ENCODE data around the gene RILP.
"Not testable (repeated sequence)": the region's sequence is repeated elsewhere in the genome, so short reads cannot be mapped to it uniquely, and the experiment has no call there.

RILP gene

GRCh38 chr17:1673041-1673785, 23.5 kb upstream of the RILP start (continued):
- TF ChIP-seq CREB5 (CRISPR knock-in tag; IDR thresholded peaks at IDR 0.05; ENCODE audit: low read depth) (no peak), CSDC2 (CRISPR knock-in tag; IDR thresholded peaks at IDR 0.05) (no peak)

- not testable (repeated sequence) for ATAC-seq
Measured at GRCh38 chr17:1663934-1664333, 14.3 kb upstream of the RILP start.

- ATAC-seq, result no peak
- no peak for TF ChIP-seq TOX (CRISPR knock-in tag; IDR thresholded peaks at IDR 0.05; ENCODE audit: borderline replicate concordance)
- TF ChIP-seq ESRRG (CRISPR knock-in tag; IDR thresholded peaks at IDR 0.05), result no peak
Measured at GRCh38 chr17:1661045-1661444, 11.4 kb upstream of the RILP start.

- ATAC-seq, result no peak
- TF ChIP-seq TOX (CRISPR knock-in tag; IDR thresholded peaks at IDR 0.05; ENCODE audit: borderline replicate concordance) (no peak), SNAI2 (CRISPR knock-in tag; IDR thresholded peaks at IDR 0.05) (no peak), PPARA (CRISPR knock-in tag; IDR thresholded peaks at IDR 0.05; ENCODE audit: borderline replicate concordance) (no peak), GLIS3 (CRISPR knock-in tag; IDR thresholded peaks at IDR 0.05) (no peak), OSR1 (CRISPR knock-in tag; IDR thresholded peaks at IDR 0.05) (no peak), TCF4 (CRISPR knock-in tag; IDR thresholded peaks at IDR 0.05; ENCODE audit: borderline replicate concordance) (no peak), ISL1 (CRISPR knock-in tag; IDR thresholded peaks at IDR 0.05) (no peak), TSHZ2 (CRISPR knock-in tag; IDR thresholded peaks at IDR 0.05) (no peak), ESRRG (CRISPR knock-in tag; IDR thresholded peaks at IDR 0.05) (no peak), CSRNP3 (CRISPR knock-in tag; IDR thresholded peaks at IDR 0.05) (no peak), ZNF8 (CRISPR knock-in tag; IDR thresholded peaks at IDR 0.05) (no peak), ZNF70 (CRISPR knock-in tag; IDR thresholded peaks at IDR 0.05) (no peak), CREB5 (CRISPR knock-in tag; IDR thresholded peaks at IDR 0.05; ENCODE audit: low read depth) (no peak), BACH2 (CRISPR knock-in tag; IDR thresholded peaks at IDR 0.05; ENCODE audit: borderline replicate concordance) (no peak)
- TF ChIP-seq, protein P1, sequence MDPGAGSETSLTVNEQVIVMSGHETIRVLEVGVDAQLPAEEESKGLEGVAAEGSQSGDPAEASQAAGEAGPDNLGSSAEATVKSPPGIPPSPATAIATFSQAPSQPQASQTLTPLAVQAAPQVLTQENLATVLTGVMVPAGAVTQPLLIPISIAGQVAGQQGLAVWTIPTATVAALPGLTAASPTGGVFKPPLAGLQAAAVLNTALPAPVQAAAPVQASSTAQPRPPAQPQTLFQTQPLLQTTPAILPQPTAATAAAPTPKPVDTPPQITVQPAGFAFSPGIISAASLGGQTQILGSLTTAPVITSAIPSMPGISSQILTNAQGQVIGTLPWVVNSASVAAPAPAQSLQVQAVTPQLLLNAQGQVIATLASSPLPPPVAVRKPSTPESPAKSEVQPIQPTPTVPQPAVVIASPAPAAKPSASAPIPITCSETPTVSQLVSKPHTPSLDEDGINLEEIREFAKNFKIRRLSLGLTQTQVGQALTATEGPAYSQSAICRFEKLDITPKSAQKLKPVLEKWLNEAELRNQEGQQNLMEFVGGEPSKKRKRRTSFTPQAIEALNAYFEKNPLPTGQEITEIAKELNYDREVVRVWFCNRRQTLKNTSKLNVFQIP (CRISPR knock-in tag; IDR thresholded peaks at IDR 0.05; ENCODE audit: borderline replicate concordance, low read depth), result no peak
- TF ChIP-seq, protein P2, sequence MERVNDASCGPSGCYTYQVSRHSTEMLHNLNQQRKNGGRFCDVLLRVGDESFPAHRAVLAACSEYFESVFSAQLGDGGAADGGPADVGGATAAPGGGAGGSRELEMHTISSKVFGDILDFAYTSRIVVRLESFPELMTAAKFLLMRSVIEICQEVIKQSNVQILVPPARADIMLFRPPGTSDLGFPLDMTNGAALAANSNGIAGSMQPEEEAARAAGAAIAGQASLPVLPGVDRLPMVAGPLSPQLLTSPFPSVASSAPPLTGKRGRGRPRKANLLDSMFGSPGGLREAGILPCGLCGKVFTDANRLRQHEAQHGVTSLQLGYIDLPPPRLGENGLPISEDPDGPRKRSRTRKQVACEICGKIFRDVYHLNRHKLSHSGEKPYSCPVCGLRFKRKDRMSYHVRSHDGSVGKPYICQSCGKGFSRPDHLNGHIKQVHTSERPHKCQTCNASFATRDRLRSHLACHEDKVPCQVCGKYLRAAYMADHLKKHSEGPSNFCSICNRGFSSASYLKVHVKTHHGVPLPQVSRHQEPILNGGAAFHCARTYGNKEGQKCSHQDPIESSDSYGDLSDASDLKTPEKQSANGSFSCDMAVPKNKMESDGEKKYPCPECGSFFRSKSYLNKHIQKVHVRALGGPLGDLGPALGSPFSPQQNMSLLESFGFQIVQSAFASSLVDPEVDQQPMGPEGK (CRISPR knock-in tag; IDR thresholded peaks at IDR 0.05; ENCODE audit: borderline replicate concordance), result no peak
Measured at GRCh38 chr17:1658100-1658499, 8.4 kb upstream of the RILP start.

Measured in SK-N-SH treated with all-trans-retinoic acid at 6 μM for 48 hours (cell line).